ENCODE data around the gene ARNT2. TPM values are rescaled to one million over a fixed set of nuclear protein-coding genes. Genes with fewer than 3 reads are reported as not detected.

ARNT2 gene
- total RNA-seq: 1 to 10 TPM; 1.8 to 5.1 (median 3.6) TPM

GRCh38 chr15:80404057-80404760 is at the start of gene ARNT2:
ARNT2 (plus strand) TSS chr15:80404382; CDS start chr15:80404516, 134 bp downstream.
- WGBS: 10% methylated on average over 2 of the region's 102 CpGs
- DNase-seq (ENCODE audit: low spot score in 2 of 2): no peak
- Histone ChIP-seq H3K27ac (peak within 1 kb of the TSS; percentile 17), H3K4me1 (peaks cover 14% of the 10 kb centered on the region), H3K36me3 (no peaks in the 10 kb centered on the region), H3K27me3 (peaks cover 41% of the 10 kb centered on the region), H3K4me3 (peak within 1 kb of the TSS; percentile 61), H3K9me3 (no peaks in the 10 kb centered on the region)
- TF ChIP-seq POLR2A (IDR thresholded peaks at IDR 0.05): no peak
- no peak for TF ChIP-seq POLR2AphosphoS5 (IDR thresholded peaks at IDR 0.05)
- TF ChIP-seq, protein P1, sequence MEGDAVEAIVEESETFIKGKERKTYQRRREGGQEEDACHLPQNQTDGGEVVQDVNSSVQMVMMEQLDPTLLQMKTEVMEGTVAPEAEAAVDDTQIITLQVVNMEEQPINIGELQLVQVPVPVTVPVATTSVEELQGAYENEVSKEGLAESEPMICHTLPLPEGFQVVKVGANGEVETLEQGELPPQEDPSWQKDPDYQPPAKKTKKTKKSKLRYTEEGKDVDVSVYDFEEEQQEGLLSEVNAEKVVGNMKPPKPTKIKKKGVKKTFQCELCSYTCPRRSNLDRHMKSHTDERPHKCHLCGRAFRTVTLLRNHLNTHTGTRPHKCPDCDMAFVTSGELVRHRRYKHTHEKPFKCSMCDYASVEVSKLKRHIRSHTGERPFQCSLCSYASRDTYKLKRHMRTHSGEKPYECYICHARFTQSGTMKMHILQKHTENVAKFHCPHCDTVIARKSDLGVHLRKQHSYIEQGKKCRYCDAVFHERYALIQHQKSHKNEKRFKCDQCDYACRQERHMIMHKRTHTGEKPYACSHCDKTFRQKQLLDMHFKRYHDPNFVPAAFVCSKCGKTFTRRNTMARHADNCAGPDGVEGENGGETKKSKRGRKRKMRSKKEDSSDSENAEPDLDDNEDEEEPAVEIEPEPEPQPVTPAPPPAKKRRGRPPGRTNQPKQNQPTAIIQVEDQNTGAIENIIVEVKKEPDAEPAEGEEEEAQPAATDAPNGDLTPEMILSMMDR (IDR thresholded peaks at IDR 0.05): no peak
- no peak for TF ChIP-seq EP300 (IDR thresholded peaks at IDR 0.05)

DNA sequence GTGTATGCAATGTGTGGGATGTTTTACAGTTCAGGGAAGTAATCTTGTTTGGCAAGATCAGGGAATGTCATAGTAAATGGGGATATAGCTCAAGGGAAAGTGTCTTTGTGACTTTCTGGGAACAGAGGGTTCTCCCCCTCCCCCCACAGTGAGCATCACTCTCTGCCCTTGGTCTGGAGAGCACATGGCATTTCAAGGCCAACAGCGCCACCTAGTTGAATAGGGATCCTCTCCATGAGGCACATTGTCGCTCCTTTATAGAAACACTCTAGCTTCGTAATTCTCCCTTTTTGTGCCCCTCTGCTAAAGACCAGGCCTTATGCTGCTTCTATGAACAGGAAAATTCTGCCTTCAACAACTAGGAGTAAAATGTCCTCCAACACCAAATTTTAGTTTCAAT is 37.1 kb upstream of the ARNT2 start:
- Histone ChIP-seq H3K4me1 (no peaks in the 10 kb centered on the region), H3K9me3 (peaks cover 7% of the 10 kb centered on the region), H3K27me3 (no peaks in the 10 kb centered on the region), H3K27ac (no peak overlapping the region), H3K36me3 (no peaks in the 10 kb centered on the region), H3K4me3 (no peak overlapping the region)
- TF ChIP-seq POLR2A (IDR thresholded peaks at IDR 0.05) (no peak), EP300 (IDR thresholded peaks at IDR 0.05) (no peak), POLR2AphosphoS5 (IDR thresholded peaks at IDR 0.05) (no peak)
- TF ChIP-seq, protein P1 (IDR thresholded peaks at IDR 0.05): no peak
- no peak for DNase-seq (ENCODE audit: low spot score in 2 of 2)
- WGBS: 91% methylated on average over 3 of the region's 3 CpGs

- Histone ChIP-seq H3K27ac (no peak overlapping the region), H3K36me3 (no peaks in the 10 kb centered on the region), H3K27me3 (no peaks in the 10 kb centered on the region), H3K4me3 (no peak overlapping the region), H3K9me3 (peaks cover 7% of the 10 kb centered on the region), H3K4me1 (no peaks in the 10 kb centered on the region)
- DNase-seq (ENCODE audit: low spot score in 2 of 2): no peak
- 58% methylated on average over 1 of the region's 1 CpG for WGBS
- TF ChIP-seq POLR2AphosphoS5 (IDR thresholded peaks at IDR 0.05): no peak
- no peak for TF ChIP-seq EP300 (IDR thresholded peaks at IDR 0.05)
- TF ChIP-seq, protein P1 (IDR thresholded peaks at IDR 0.05): no peak
- TF ChIP-seq POLR2A (IDR thresholded peaks at IDR 0.05): no peak
These were observed 36.5 kb upstream of the ARNT2 start for GRCh38 chr15:80367661-80368060.

DNA sequence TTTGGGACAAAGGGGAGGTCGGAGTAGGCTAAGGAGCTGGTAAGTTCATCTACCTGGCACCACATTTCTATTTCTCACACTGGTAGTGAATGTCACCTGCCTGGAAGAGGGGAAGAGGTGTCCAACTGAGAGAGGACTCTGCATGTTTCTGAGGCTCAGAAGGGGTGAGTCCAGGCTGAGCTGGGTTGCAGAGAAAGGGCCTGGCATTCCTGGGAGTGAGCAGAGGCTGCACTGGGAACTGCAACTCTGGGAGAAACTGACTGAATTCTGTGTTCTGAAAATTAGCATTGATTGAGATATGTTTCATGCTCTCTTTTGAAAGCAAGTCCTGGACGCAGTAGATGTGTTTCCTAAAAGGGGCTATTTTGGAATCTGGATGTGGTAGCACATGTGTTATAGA is 32.3 kb upstream of the ARNT2 start:
- H3K27me3 ChIP-seq: no peaks in the 10 kb centered on the region
- no peak overlapping the region for H3K4me3 ChIP-seq
- no peak for TF ChIP-seq POLR2AphosphoS5 (IDR thresholded peaks at IDR 0.05)
- TF ChIP-seq, protein P1 (IDR thresholded peaks at IDR 0.05): no peak
- TF ChIP-seq EP300 (IDR thresholded peaks at IDR 0.05): no peak
- no peak for TF ChIP-seq POLR2A (IDR thresholded peaks at IDR 0.05)
- no peak overlapping the region for H3K27ac ChIP-seq
- no peaks in the 10 kb centered on the region for H3K36me3 ChIP-seq
- 85% methylated on average over 2 of the region's 2 CpGs for WGBS
- DNase-seq (ENCODE audit: low spot score in 2 of 2): no peak
- H3K4me1 ChIP-seq: no peaks in the 10 kb centered on the region
- peaks cover 7% of the 10 kb centered on the region for H3K9me3 ChIP-seq

DNA sequence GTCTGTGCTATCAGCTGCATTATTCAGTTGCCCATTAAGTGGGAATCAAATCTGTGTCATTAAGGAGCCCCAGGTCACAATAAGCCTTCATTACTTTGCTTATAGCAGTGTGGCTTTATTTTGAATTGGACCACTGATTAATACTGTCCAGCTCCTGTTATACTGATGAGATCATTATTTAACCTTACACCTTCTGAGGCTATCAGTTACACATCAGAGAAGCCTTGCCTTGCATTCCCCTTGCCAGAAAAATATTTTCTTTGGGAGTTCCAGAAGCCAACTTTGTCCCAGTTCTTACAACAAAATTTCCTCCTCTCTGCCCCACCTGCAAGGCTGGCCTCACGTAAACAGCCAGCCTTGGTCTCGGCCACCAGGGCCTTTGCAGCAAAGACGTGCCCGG is 29.7 kb upstream of the ARNT2 start:
- no peak overlapping the region for H3K4me3 ChIP-seq
- no peaks in the 10 kb centered on the region for H3K4me1 ChIP-seq
- no peak for DNase-seq (ENCODE audit: low spot score in 2 of 2)
- H3K27ac ChIP-seq: no peak overlapping the region
- H3K9me3 ChIP-seq: no peaks in the 10 kb centered on the region
- WGBS: 68% methylated on average over 4 of the region's 4 CpGs
- peaks cover 7% of the 10 kb centered on the region for H3K27me3 ChIP-seq
- TF ChIP-seq EP300 (IDR thresholded peaks at IDR 0.05): no peak
- TF ChIP-seq POLR2AphosphoS5 (IDR thresholded peaks at IDR 0.05): no peak
- TF ChIP-seq, protein P1 (IDR thresholded peaks at IDR 0.05): no peak
- TF ChIP-seq POLR2A (IDR thresholded peaks at IDR 0.05): no peak
- H3K36me3 ChIP-seq: no peaks in the 10 kb centered on the region
